ENCODE measurements around the gene LYVE1. TPM values are rescaled to one million over a fixed set of nuclear protein-coding genes. Genes with fewer than 3 reads are reported as not detected.

The LYVE1 gene
- total and polyA plus RNA-seq, 2 of the 13 experiments (the other 11 are each of a cell fraction or from before 2014, with no cell fraction given): 1.2 to 1.4 TPM

GRCh38 chr11:10566257-10566957 lies 2.1 kb downstream of the LYVE1 start:
- ChIA-PET POLR2A (no interaction called here), CTCF (ENCODE audit: low intra/inter-chr PET ratio, low total read pairs) (no interaction called here)
- Histone ChIP-seq H3K79me2 (ENCODE audit: insufficient read depth, low read length) (no peaks in the 10 kb centered on the region), H3K36me3 (replicated peaks in 1 of 2; ENCODE audit: control insufficient read depth in 1 of 2, insufficient read depth in 2 of 2, low read length in 2 of 2) (no peaks in the 10 kb centered on the region), H3K4me1 (ENCODE audit: insufficient read depth, low read length) (peaks cover 11% of the 10 kb centered on the region), H3K9me3 (ENCODE audit: low read length) (no peaks in the 10 kb centered on the region), H3K27ac (ENCODE audit: extremely low read length, insufficient read depth, low read length) (no peak overlapping the region), H4K20me1 (ENCODE audit: insufficient read depth, low read length) (no peaks in the 10 kb centered on the region), H3K4me2 (ENCODE audit: low read depth, low read length) (no peak overlapping the region), H2AFZ (ENCODE audit: low read length) (no peak overlapping the region), H3K4me3 (replicated peaks in 1 of 3; ENCODE audit: insufficient read depth in 1 of 3, low read depth in 2 of 3, low read length in 3 of 3) (no peak overlapping the region), H3K27me3 (ENCODE audit: control insufficient read depth in 1 of 2, insufficient read depth in 2 of 2, low read length in 2 of 2) (peaks cover 1 to 15% of the 10 kb centered on the region in 2 experiments; a peak in 2 of 5 replicates), H3K9ac (ENCODE audit: insufficient read depth, low read depth, low read length) (no peak overlapping the region)
- FAIRE-seq: no peak
- DNase-seq (ENCODE audit: low spot score): no peak
- WGBS (ENCODE audit: low lambda C conversion rate): 30% methylated on average over 6 of the region's 6 CpGs
- ATAC-seq: no peak
- intact Hi-C loops (cut with micrococcal nuclease; ENCODE audit: unreplicated experiment) (no loop called here), in situ Hi-C loops (cut with HindIII; ENCODE audit: extremely low pct_ligation_motif_present, low pct_unique_long_range_greater_than_20kb) (no loop called here)
- TF ChIP-seq ZNF138 (CRISPR knock-in tag; IDR thresholded peaks at IDR 0.05; ENCODE audit: low read depth) (no peak), CEBPB (IDR thresholded peaks at IDR 0.05; ENCODE audit: borderline replicate concordance, low read depth, low read length) (peak; percentile 35; the same call in 1 of the 2 replicates)
- BruUV-seq (replicated peaks): no TSS peak

DNA sequence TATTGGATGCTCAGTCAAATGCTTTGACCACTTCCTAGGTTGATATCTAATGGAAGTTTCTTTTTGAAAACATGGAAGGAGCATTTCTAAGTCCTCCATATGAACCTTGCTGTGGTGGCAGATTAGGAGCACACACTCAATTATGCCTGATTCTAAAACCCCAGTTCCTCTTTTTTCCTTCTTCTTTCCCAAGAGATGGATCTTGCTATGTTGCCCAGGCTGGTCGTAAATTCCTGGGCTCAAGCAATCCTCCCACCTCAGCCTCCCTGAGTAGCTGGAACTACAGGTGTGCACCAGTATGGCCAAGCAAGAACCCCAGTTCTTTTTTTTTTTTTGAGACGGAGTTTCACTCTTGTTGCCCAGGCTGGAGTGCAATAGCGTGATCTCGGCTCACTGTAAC lies 3.0 kb downstream of the LYVE1 start:
- peaks cover 11% of the 10 kb centered on the region for H3K4me1 ChIP-seq (ENCODE audit: insufficient read depth, low read length)
- no peak overlapping the region for H3K9ac ChIP-seq (ENCODE audit: insufficient read depth, low read depth, low read length)
- in situ Hi-C loops (cut with HindIII; ENCODE audit: extremely low pct_ligation_motif_present, low pct_unique_long_range_greater_than_20kb): no loop called here
- 65% methylated on average over 4 of the region's 4 CpGs for WGBS (ENCODE audit: low lambda C conversion rate)
- no peak overlapping the region for H3K27ac ChIP-seq (ENCODE audit: extremely low read length, insufficient read depth, low read length)
- FAIRE-seq: no peak
- intact Hi-C loops (cut with micrococcal nuclease; ENCODE audit: unreplicated experiment): no loop called here
- no peaks in the 10 kb centered on the region for H3K36me3 ChIP-seq (replicated peaks in 1 of 2; ENCODE audit: control insufficient read depth in 1 of 2, insufficient read depth in 2 of 2, low read length in 2 of 2)
- no peak overlapping the region for H3K4me3 ChIP-seq (replicated peaks in 1 of 3; ENCODE audit: insufficient read depth in 1 of 3, low read depth in 2 of 3, low read length in 3 of 3)
- H3K9me3 ChIP-seq (ENCODE audit: low read length): no peaks in the 10 kb centered on the region
- DNase-seq (ENCODE audit: low spot score): no peak
- CTCF ChIA-PET (ENCODE audit: low intra/inter-chr PET ratio, low total read pairs): no interaction called here
- TF ChIP-seq, protein P1, sequence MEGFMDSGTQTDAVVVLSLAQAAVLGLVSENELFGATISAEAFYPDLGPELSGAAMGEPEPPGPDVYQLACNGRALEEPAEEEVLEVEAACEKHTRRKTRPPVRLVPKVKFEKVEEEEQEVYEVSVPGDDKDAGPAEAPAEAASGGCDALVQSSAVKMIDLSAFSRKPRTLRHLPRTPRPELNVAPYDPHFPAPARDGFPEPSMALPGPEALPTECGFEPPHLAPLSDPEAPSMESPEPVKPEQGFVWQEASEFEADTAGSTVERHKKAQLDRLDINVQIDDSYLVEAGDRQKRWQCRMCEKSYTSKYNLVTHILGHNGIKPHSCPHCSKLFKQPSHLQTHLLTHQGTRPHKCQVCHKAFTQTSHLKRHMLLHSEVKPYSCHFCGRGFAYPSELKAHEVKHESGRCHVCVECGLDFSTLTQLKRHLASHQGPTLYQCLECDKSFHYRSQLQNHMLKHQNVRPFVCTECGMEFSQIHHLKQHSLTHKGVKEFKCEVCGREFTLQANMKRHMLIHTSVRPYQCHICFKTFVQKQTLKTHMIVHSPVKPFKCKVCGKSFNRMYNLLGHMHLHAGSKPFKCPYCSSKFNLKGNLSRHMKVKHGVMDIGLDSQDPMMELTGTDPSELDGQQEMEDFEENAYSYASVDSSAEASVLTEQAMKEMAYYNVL (CRISPR knock-in tag; IDR thresholded peaks at IDR 0.05; ENCODE audit: borderline replicate concordance): no peak
- TF ChIP-seq ZNF660 (CRISPR knock-in tag; IDR thresholded peaks at IDR 0.05; ENCODE audit: borderline replicate concordance, low read depth): no peak
- TF ChIP-seq MEIS1 (CRISPR knock-in tag; IDR thresholded peaks at IDR 0.05; ENCODE audit: borderline replicate concordance): no peak
- TF ChIP-seq FOXO4 (CRISPR knock-in tag; conservative IDR thresholded peaks at IDR 0.05): no peak
- TF ChIP-seq ZBTB7B (CRISPR knock-in tag; IDR thresholded peaks at IDR 0.05): no peak
- TF ChIP-seq ZGPAT (CRISPR knock-in tag; IDR thresholded peaks at IDR 0.05): no peak
- no peaks in the 10 kb centered on the region for H3K79me2 ChIP-seq (ENCODE audit: insufficient read depth, low read length)
- POLR2A ChIA-PET: no interaction called here
- no peak for ATAC-seq
- no TSS peak for BruUV-seq (replicated peaks)
- H3K27me3 ChIP-seq (ENCODE audit: control insufficient read depth in 1 of 2, insufficient read depth in 2 of 2, low read length in 2 of 2): peaks cover 1 to 11% of the 10 kb centered on the region in 2 experiments; a peak in 2 of 5 replicates
- no peak overlapping the region for H3K4me2 ChIP-seq (ENCODE audit: low read depth, low read length)
- H2AFZ ChIP-seq (ENCODE audit: low read length): no peak overlapping the region
- no peaks in the 10 kb centered on the region for H4K20me1 ChIP-seq (ENCODE audit: insufficient read depth, low read length)

Data from HepG2 (cell line).